Measurements from ENCODE around the gene USP34. TPM values are rescaled to one million over a fixed set of nuclear protein-coding genes. Genes with fewer than 3 reads are reported as not detected.
"Not testable (repeated sequence)": the region's sequence is repeated elsewhere in the genome, so short reads cannot be mapped to it uniquely, and the experiment has no call there.

Gene USP34
- total RNA-seq, 1 experiment from 2014 or later, result 70.0 TPM

- no peak for DNase-seq (ENCODE audit: low read depth)
These were observed 221.3 kb downstream of the USP34 start for GRCh38 chr2:61249521-61250071.

- DNase-seq (ENCODE audit: low read depth), result peak; percentile 64
These were observed 223.6 kb downstream of the USP34 start for GRCh38 chr2:61247204-61247812.

DNA sequence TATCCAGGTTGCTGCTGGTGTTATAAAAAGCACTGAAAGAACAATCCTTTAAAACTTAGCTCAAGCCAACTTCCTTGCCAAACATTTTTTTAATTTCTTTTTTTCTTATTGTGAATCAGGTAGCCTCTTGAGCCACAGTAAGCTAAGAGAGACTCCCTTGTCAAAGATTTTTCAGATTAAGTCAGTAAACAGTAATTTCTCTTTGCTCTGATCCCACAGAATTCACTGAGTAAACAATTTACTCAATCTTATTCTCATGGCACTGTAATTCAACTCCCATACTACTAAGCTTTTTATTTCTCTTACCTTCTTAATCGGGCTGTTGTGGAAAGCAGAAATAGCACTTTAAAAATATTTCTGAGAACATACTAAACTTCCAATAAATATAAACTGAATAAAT is 226.2 kb downstream of the USP34 start:
- no peak for DNase-seq (ENCODE audit: low read depth)

- DNase-seq (ENCODE audit: low read depth), result no peak
These were observed 229.6 kb downstream of the USP34 start for GRCh38 chr2:61241266-61241665.

DNA sequence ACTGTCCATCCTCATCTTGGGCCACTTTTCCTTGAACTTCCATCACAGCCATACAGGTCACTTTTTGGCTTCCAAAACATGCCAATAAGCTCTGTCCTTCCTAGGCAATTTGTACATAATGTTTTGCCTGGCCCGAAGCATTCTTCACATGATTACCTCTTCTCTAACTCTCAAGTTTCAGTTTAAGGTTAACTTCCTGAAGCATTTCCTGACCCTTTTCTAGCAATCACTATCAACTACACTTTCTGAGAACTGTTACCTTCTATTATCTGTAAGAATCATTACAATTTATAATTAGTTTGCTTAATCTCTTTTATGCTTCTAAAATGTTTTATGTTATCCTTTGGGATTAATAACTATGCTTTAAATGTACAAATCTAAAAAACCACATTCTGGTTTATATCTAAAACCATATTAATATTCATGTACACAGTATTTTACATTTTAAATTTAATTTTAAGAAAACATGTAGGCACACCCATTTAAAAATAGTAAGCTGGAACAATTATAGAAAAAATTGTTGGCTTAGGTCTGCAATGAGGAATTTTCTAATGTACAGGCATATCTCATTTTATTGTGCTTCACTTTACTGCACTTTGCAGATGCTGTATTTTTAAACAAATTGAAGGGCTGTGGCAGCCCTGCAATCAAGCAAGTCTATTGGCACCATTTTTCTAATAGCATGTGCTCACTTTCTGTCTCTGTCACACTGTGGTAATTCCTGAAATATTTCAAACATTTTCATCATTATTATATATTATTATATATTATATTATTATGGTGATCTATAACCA is 232.5 kb downstream of the USP34 start:
- DNase-seq (ENCODE audit: low read depth), result no peak

DNA sequence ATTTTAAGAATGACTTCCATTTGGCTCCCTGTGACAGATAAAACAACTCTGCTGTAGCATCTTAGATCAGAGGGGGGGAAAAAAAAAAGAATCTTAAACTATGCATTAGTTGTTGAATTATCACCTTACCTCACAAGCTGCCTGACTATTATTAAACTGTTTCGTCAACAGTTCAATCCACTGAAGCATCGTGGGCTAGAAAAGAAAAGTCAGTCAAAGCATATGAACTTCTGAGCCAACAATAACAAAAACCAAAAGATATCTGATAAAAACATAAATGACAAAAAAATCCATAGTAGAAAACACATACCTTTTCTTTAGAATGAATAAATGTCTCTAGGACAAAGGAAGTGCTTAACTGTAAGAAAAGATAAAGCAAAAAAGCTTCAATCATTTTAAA is 235.2 kb downstream of the USP34 start:
- DNase-seq (ENCODE audit: low read depth), result no peak

GRCh38 chr2:61233581-61233980 is 237.3 kb downstream of the USP34 start:
- no peak for DNase-seq (ENCODE audit: low read depth)

DNA sequence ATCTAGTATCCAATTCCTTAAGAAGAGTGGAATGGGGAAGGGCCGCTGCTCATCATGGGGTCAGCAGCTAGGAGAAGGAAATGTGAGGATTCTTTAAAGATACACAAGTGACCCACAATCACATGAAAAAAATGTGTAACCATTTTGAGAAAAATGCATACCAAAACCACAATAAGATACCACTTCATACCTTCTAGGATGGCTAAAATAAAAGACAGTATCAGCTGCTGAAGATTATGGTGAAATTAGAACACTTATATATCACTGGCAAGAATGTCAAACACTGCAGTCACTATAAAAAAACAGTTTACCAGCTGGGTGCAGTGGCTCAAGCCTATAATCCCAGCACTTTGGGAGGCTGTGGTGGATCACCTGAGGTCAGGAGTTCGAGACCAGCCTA is 241.0 kb downstream of the USP34 start:
- DNase-seq (ENCODE audit: low read depth), result no peak

GRCh38 chr2:61222567-61222966 is 248.3 kb downstream of the USP34 start:
- no peak for DNase-seq (ENCODE audit: low read depth)

- no peak for DNase-seq (ENCODE audit: low read depth)
These were observed 249.1 kb downstream of the USP34 start for GRCh38 chr2:61221819-61222218.

GRCh38 chr2:61220768-61221167 is 250.1 kb downstream of the USP34 start:
- DNase-seq (ENCODE audit: low read depth), result no peak

- DNase-seq (ENCODE audit: low read depth), result no peak
These were observed 252.1 kb downstream of the USP34 start for GRCh38 chr2:61218817-61219170.

DNA sequence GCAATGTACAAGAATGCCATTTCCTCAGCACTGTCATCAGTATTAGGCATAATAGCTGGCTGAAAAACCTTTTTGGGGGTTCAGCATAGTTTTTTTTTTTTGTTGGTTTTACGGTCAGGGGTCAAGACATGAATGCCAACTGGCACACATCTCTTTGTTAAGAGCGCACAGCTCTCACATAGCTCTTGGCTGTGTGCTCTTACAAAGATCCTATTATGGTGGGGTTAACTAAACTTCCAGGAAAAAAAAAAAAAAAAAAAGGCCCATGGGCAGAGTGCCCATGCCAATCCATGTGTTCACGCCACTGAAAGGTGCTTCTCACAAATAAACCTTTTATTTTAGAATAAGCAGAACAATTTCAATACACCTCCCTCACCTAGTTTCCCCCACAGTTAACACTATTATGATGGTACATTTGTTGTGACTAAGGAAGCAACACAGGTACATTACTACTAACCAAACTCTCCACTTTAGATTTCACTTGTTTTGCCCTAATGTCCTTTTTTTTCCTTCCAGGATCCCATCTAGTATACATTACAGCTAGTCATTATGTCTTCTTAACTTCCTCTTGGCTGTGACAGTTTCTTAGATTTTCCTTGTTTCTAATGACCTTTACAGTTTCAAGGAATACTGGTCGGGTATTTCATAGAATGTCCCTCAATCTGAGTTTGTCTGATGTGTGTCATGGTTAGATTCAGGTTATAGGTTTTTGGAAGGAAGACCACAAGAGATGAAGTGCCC is 252.6 kb downstream of the USP34 start:
- DNase-seq (ENCODE audit: low read depth), result no peak

DNA sequence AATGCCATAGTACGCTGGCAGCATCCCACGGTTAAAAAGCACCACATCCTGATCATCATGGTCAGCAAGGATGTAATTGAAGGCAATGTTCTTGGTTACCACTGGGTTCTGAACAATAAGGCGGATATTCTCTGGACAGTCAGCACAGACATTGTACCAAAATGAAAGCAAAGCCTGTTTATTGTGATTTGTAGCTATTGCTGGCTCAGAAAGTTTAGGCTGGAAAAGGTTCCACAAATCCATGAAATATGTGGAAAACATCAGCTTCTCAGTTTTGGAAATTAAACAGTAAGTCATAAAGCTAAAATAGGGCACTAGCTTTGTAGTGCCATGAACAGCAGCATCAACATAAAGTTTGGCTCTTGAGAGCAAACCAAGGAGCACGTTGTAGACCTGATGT is 256.7 kb downstream of the USP34 start:
- DNase-seq (ENCODE audit: low read depth), result no peak

DNA sequence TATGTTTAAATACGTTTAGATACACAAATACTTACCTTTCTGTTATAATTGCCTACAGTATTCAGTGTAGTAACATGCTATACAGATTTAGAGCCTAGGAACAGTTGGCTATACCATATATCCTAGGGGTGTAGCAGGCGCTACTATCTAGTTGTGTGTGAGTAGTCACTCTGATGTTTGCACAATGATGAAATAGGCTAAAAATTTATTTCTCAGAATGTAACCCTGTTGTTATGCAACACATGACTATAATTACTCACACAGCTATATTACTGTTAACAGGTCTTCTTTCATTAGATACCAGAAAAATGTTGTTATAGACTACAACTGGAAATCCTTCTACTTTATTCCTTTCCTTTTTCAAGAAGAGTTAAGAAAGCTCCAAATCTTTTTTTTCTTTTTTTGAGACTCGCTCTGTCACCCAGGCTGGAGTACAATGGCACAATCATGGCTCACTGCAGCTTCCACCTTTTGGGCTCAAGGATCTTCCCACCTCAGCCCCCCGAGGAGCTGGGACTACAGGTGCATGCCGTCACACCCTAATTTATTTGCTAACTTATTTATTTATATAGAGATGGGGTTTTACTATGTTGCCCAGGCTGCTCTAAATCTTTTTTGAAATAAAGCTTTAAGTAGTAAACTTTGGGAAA is 260.4 kb downstream of the USP34 start:
- no peak for DNase-seq (ENCODE audit: low read depth)

- DNase-seq (ENCODE audit: low read depth), result no peak
These were observed 265.8 kb downstream of the USP34 start for GRCh38 chr2:61205132-61205531.

DNA sequence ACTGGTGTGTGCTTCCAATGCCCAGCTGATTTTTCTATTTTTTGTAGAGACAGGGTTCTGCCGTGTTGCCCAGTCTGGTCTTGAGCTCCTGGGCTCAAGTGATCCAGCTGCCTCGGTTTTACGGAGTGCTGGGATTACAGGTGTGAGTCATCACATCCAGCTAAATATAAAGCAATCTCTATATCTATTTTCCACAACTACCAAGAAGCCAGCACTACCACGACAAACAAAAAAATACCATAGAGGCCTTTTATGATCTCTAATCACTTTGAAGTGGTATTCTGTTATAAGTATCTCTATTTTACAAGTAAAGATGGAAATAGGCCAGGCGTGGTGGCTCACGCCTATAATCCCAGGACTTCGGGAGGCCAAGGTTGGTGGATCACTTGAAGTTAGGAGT is 274.2 kb downstream of the USP34 start:
- DNase-seq (ENCODE audit: low read depth), result no peak

- not testable (repeated sequence) for DNase-seq (ENCODE audit: low read depth)
These were observed 276.2 kb downstream of the USP34 start for GRCh38 chr2:61194646-61195045.

DNA sequence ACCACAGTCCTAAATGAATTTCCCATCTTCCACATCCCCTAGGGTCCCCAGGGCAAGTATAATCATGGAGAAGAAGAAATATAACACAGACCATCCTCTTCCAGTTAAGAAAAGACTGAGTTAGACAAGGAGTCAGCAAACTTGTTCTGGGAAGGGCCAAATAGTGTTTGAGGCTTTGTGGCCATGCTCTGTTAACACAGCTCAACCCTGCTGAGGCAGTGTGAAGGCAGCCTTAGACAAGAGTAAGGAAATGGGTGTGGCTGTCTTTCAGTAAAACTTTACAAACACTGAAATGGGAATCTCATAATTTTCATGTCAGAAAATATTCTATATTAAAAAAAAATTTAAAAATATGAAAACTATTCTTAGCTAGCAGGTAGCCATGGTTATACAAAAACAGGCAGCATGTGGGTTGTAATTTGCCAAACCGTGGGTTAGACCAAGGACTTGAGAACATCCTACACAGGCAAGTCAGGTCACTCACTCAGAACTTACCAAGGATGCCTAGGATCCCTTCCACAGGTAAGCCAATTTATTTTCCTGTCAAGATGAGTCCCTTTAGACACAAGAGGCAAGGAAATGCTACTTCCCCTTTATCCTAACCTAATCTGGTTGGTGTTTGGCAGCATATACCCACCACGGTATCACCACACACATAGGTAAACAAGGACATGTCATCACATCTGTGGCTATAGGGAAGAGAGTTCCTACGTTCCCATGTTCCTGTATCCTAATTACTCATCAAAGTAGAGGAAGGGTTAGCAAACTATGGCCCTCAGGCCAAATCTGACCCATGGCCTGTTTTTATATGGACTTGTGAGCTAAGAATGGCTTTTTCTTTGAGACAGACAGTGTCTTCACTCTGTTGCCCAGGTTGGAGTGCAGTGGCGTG is 277.0 kb downstream of the USP34 start:
- DNase-seq (ENCODE audit: low read depth), result peak; percentile 8

GRCh38 chr2:61187085-61187484 is 283.8 kb downstream of the USP34 start:
- no peak for DNase-seq (ENCODE audit: low read depth)

DNA sequence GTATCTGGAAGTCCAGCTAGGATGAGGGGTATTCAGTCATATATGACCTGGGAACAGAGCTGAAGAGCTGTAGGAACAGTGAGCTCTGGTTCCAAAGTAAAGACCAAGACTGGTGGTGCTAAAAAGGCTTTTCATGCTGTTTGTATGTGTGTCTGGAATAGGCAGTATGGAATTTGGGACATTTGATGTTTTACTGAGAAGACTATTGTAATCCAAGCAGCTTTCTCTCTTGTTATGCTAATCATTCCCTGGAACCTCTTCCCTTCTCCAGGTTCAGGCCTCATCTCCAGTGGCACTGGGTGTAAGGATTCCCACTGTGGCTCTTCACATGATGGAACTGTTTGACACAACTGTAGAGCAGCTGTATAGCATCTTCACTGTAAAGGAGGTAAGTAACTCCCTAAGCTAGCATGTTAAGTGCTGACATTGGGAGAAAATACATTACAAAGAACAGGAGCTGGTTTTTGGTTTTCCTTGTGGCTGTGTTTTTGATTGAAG is 285.6 kb downstream of the USP34 start:
- no peak for DNase-seq (ENCODE audit: low read depth)

All from RPMI7951 (cell line).